Measurements from ENCODE around the gene UBXN10. TPM values are rescaled to one million over a fixed set of nuclear protein-coding genes. Genes with fewer than 3 reads are reported as not detected.

The UBXN10 gene
- total and polyA plus RNA-seq, 12 donors = 0.64 to 2.6 (median 1.5) TPM

GRCh38 chr1:20191266-20191825 is 5.5 kb downstream of the UBXN10 start:
- intact Hi-C loops (cut with DNase I) = loop anchor here in 1 of 2 donors (10.0 kb wide), 1 partner anchor 87 kb away; no protein-coding TSS in a partner anchor
- H3K27me3 ChIP-seq = no peaks in the 10 kb centered on the region
- no peaks in the 10 kb centered on the region for H3K36me3 ChIP-seq (replicated peaks in 1 of 2)
- H3K4me1 ChIP-seq (replicated peaks in 1 of 2) = peaks cover 4 to 13% of the 10 kb centered on the region in 2 donors
- no peak overlapping the region for H3K27ac ChIP-seq
- peak in 2 of 7 donors; percentile 34 to 35 for DNase-seq
- no peaks in the 10 kb centered on the region for H3K9me3 ChIP-seq (replicated peaks in 1 of 3)
- TF ChIP-seq, protein P1, sequence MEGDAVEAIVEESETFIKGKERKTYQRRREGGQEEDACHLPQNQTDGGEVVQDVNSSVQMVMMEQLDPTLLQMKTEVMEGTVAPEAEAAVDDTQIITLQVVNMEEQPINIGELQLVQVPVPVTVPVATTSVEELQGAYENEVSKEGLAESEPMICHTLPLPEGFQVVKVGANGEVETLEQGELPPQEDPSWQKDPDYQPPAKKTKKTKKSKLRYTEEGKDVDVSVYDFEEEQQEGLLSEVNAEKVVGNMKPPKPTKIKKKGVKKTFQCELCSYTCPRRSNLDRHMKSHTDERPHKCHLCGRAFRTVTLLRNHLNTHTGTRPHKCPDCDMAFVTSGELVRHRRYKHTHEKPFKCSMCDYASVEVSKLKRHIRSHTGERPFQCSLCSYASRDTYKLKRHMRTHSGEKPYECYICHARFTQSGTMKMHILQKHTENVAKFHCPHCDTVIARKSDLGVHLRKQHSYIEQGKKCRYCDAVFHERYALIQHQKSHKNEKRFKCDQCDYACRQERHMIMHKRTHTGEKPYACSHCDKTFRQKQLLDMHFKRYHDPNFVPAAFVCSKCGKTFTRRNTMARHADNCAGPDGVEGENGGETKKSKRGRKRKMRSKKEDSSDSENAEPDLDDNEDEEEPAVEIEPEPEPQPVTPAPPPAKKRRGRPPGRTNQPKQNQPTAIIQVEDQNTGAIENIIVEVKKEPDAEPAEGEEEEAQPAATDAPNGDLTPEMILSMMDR (IDR thresholded peaks at IDR 0.05) = no peak
- no peak for TF ChIP-seq POLR2A (IDR thresholded peaks at IDR 0.05)
- no peak overlapping the region for H3K4me3 ChIP-seq
- 84 to 92% (median 91%) methylated on average over 12 of the region's 12 CpGs for WGBS, 4 donors

GRCh38 chr1:20192364-20192763 is 6.5 kb downstream of the UBXN10 start:
- WGBS, 4 donors = 74 to 96% (median 77%) methylated on average over 4 to 5 of the region's 5 CpGs
- DNase-seq = peak in 1 of 7 donors; percentile 30
- no peak overlapping the region for H3K27ac ChIP-seq
- no peaks in the 10 kb centered on the region for H3K9me3 ChIP-seq (replicated peaks in 1 of 3)
- no peaks in the 10 kb centered on the region for H3K36me3 ChIP-seq (replicated peaks in 1 of 2)
- no peak for TF ChIP-seq POLR2A (IDR thresholded peaks at IDR 0.05)
- TF ChIP-seq, protein P1 (IDR thresholded peaks at IDR 0.05) = no peak
- H3K27me3 ChIP-seq = no peaks in the 10 kb centered on the region
- H3K4me3 ChIP-seq = no peak overlapping the region
- intact Hi-C loops (cut with DNase I) = loop anchor here in 1 of 2 donors (10.0 kb wide), 1 partner anchor 88 kb away; no protein-coding TSS in a partner anchor
- H3K4me1 ChIP-seq (replicated peaks in 1 of 2) = peaks cover 0 to 10% of the 10 kb centered on the region in 2 donors

DNA sequence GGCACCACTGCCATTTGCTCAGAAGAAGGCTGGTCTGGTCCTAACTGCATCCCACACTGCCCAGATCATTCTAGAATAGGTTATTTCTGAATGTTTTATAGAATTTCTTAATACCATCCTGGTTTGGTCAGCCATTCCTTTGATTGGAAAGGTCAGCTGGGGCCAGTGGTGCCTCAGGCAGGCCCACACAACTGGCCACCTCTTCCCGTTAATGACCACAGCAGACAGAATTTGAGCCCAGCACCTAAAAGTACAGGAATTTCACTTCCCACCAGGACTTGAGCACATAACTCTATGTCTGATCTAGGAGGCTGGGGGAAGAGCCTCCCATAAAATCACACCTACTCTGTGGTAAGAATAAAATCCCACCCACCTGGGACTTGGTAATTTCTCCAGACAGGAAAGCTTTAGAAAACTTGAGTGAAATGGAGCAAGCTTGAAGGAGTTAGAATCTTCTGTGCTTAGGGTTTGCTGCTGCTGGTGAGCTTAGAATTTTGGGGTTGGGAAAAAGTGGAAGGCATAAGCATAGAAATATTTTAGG is 7.0 kb downstream of the UBXN10 start:
- H3K27me3 ChIP-seq = no peaks in the 10 kb centered on the region
- no peaks in the 10 kb centered on the region for H3K9me3 ChIP-seq (replicated peaks in 1 of 3)
- H3K27ac ChIP-seq = no peak overlapping the region
- 83 to 97% (median 93%) methylated on average over 1 of the region's 1 CpG for WGBS, 4 donors
- intact Hi-C loops (cut with DNase I) = loop anchor here in 1 of 2 donors (10.0 kb wide), 1 partner anchor 88 kb away; no protein-coding TSS in a partner anchor
- no peak for DNase-seq
- H3K4me1 ChIP-seq (replicated peaks in 1 of 2) = peaks cover 0 to 10% of the 10 kb centered on the region in 2 donors
- no peak overlapping the region for H3K4me3 ChIP-seq
- no peaks in the 10 kb centered on the region for H3K36me3 ChIP-seq (replicated peaks in 1 of 2)
- no peak for TF ChIP-seq POLR2A (IDR thresholded peaks at IDR 0.05)
- TF ChIP-seq, protein P1 (IDR thresholded peaks at IDR 0.05) = no peak

- WGBS, 4 donors = 82 to 91% (median 85%) methylated on average over 2 of the region's 2 CpGs
- no peaks in the 10 kb centered on the region for H3K27me3 ChIP-seq
- TF ChIP-seq, protein P1 (IDR thresholded peaks at IDR 0.05) = no peak
- TF ChIP-seq POLR2A (IDR thresholded peaks at IDR 0.05) = no peak
- no peaks in the 10 kb centered on the region for H3K36me3 ChIP-seq (replicated peaks in 1 of 2)
- intact Hi-C loops (cut with DNase I) = loop anchor here in 1 of 2 donors (10.0 kb wide), 1 partner anchor 89 kb away; no protein-coding TSS in a partner anchor
- H3K27ac ChIP-seq = no peak overlapping the region
- H3K4me3 ChIP-seq = no peak overlapping the region
- H3K4me1 ChIP-seq (replicated peaks in 1 of 2) = peaks cover 0 to 10% of the 10 kb centered on the region in 2 donors
- no peak for DNase-seq
- no peaks in the 10 kb centered on the region for H3K9me3 ChIP-seq (replicated peaks in 1 of 3)
These were observed 8.3 kb downstream of the UBXN10 start for GRCh38 chr1:20194224-20194623.
